GM19099 (cell line): Measurements from ENCODE around the gene UGT2B10.
"Not testable (repeated sequence)": the region's sequence is repeated elsewhere in the genome, so short reads cannot be mapped to it uniquely, and the experiment has no call there.

Experiments used
- POLR2A ChIP-seq: IDR thresholded peaks from 3 replicates; pipeline ENCODE4 v1.6.1; 2011; ENCODE audit warnings: low read depth; ENCODE audit not compliant: insufficient read length; ENCODE audit errors: extremely low read depth

Gene UGT2B10

GRCh38 chr4:68815617-68816409, at the start of gene UGT2B10:
TSS of gene UGT2B10 (plus strand) at chr4:68815994. CDS start at chr4:68816020, 26 bp downstream.
- TF ChIP-seq POLR2A, result not testable (repeated sequence)

GRCh38 chr4:68773699-68774098, 42.1 kb upstream of the UGT2B10 start:
- no peak for TF ChIP-seq POLR2A

GRCh38 chr4:68780232-68780631, 35.6 kb upstream of the UGT2B10 start:
- TF ChIP-seq POLR2A, result no peak

GRCh38 chr4:68797048-68797447, 18.7 kb upstream of the UGT2B10 start:
- TF ChIP-seq POLR2A, result no peak

- TF ChIP-seq POLR2A, result no peak
Measured at GRCh38 chr4:68797618-68798017, 18.2 kb upstream of the UGT2B10 start.

- no peak for TF ChIP-seq POLR2A
Measured at GRCh38 chr4:68803013-68803412, 12.8 kb upstream of the UGT2B10 start.

- TF ChIP-seq POLR2A, result no peak
Measured at GRCh38 chr4:68808060-68808459, 7.7 kb upstream of the UGT2B10 start.

- no peak for TF ChIP-seq POLR2A
Measured at GRCh38 chr4:68810919-68811318, 4.9 kb upstream of the UGT2B10 start.

- TF ChIP-seq POLR2A, result no peak
Measured at GRCh38 chr4:68817386-68817785, 1.6 kb downstream of the UGT2B10 start.

- no peak for TF ChIP-seq POLR2A
Measured at GRCh38 chr4:68831642-68832041, 15.8 kb downstream of the UGT2B10 start.

GRCh38 chr4:68850293-68850692, 34.5 kb downstream of the UGT2B10 start:
- no peak for TF ChIP-seq POLR2A

GRCh38 chr4:68855771-68856170, 40.0 kb downstream of the UGT2B10 start:
- no peak for TF ChIP-seq POLR2A

GRCh38 chr4:68858039-68858438, 42.2 kb downstream of the UGT2B10 start:
- TF ChIP-seq POLR2A, result no peak

GRCh38 chr4:68859655-68860054, 43.9 kb downstream of the UGT2B10 start:
- no peak for TF ChIP-seq POLR2A

GRCh38 chr4:68861057-68861456, 45.3 kb downstream of the UGT2B10 start:
- TF ChIP-seq POLR2A, result no peak

- no peak for TF ChIP-seq POLR2A
Measured at GRCh38 chr4:68864438-68865187, 48.8 kb downstream of the UGT2B10 start.
